ENCODE measurements around the gene UBASH3B.
"Not testable (repeated sequence)": the region's sequence is repeated elsewhere in the genome, so short reads cannot be mapped to it uniquely, and the experiment has no call there.

UBASH3B gene

GRCh38 chr11:122724520-122724919 lies 69.0 kb downstream of the UBASH3B start:
- intact Hi-C loops (cut with DNase I): no loop called here
- DNase-seq: no peak

- DNase-seq: no peak
- intact Hi-C loops (cut with DNase I): no loop called here
These were observed 70.5 kb downstream of the UBASH3B start for GRCh38 chr11:122726028-122726427.

- peak in 2 of 10 donors; percentile 28 to 79 for DNase-seq
- intact Hi-C loops (cut with DNase I): no loop called here
These were observed 71.8 kb downstream of the UBASH3B start for GRCh38 chr11:122727101-122727929.

- DNase-seq: no peak
- intact Hi-C loops (cut with DNase I): no loop called here
These were observed 73.0 kb downstream of the UBASH3B start for GRCh38 chr11:122728561-122728960.

- intact Hi-C loops (cut with DNase I): no loop called here
- DNase-seq: no peak
These were observed 73.6 kb downstream of the UBASH3B start for GRCh38 chr11:122729139-122729538.

GRCh38 chr11:122730694-122731093 lies 75.2 kb downstream of the UBASH3B start:
- intact Hi-C loops (cut with DNase I); DNase-seq: not testable (repeated sequence)

GRCh38 chr11:122731500-122731913 lies 76.0 kb downstream of the UBASH3B start:
- DNase-seq: no peak
- intact Hi-C loops (cut with DNase I): no loop called here

GRCh38 chr11:122732342-122733315 lies 77.1 kb downstream of the UBASH3B start:
- intact Hi-C loops (cut with DNase I): no loop called here
- no peak for DNase-seq

- DNase-seq: no peak
These were observed 77.8 kb downstream of the UBASH3B start for GRCh38 chr11:122733318-122733717.

GRCh38 chr11:122734848-122735496 lies 79.5 kb downstream of the UBASH3B start:
- intact Hi-C loops (cut with DNase I): no loop called here
- no peak for DNase-seq

More at GRCh38 chr11:122733318-122733717, 77.8 kb downstream of the UBASH3B start:
- intact Hi-C loops (cut with DNase I): no loop called here

GRCh38 chr11:122737951-122738693 lies 82.6 kb downstream of the UBASH3B start:
- intact Hi-C loops (cut with DNase I): no loop called here
- no peak for DNase-seq

- DNase-seq: no peak
- intact Hi-C loops (cut with DNase I): no loop called here
These were observed 86.2 kb downstream of the UBASH3B start for GRCh38 chr11:122741613-122742300.

GRCh38 chr11:122742301-122743018 lies 86.9 kb downstream of the UBASH3B start:
- intact Hi-C loops (cut with DNase I): no loop called here
- no peak for DNase-seq

GRCh38 chr11:122743097-122743741 lies 87.7 kb downstream of the UBASH3B start:
- intact Hi-C loops (cut with DNase I): no loop called here
- no peak for DNase-seq

- no peak for DNase-seq
- intact Hi-C loops (cut with DNase I): no loop called here
These were observed 88.4 kb downstream of the UBASH3B start for GRCh38 chr11:122743949-122744348.

GRCh38 chr11:122744357-122744756 lies 88.8 kb downstream of the UBASH3B start:
- no peak for DNase-seq
- intact Hi-C loops (cut with DNase I): no loop called here

- DNase-seq: no peak
- intact Hi-C loops (cut with DNase I): no loop called here
These were observed 89.6 kb downstream of the UBASH3B start for GRCh38 chr11:122745111-122745510.

- no peak for DNase-seq
- intact Hi-C loops (cut with DNase I): no loop called here
These were observed 90.5 kb downstream of the UBASH3B start for GRCh38 chr11:122746050-122746478.
